ENCODE data around the gene MECR.

Gene MECR

GRCh38 chr1:29213055-29213454, 17.7 kb downstream of the MECR start:
- H3K27me3 ChIP-seq (ENCODE audit: control insufficient read depth, low read length): no peaks in the 10 kb centered on the region
- H3K9me2 ChIP-seq (replicated peaks; ENCODE audit: control insufficient read depth, low read length): no peaks in the 10 kb centered on the region
- peaks cover 2% of the 10 kb centered on the region; the same call in 1 of the 2 replicates for H3K4me1 ChIP-seq (ENCODE audit: control insufficient read depth, low read length)
- H3K4me2 ChIP-seq (ENCODE audit: low read length): no peak overlapping the region
- no peaks in the 10 kb centered on the region for H3K79me2 ChIP-seq (ENCODE audit: control insufficient read depth, low read length)
- peaks cover 47% of the 10 kb centered on the region for H3K36me3 ChIP-seq (ENCODE audit: control insufficient read depth, low read length)
- H4K20me1 ChIP-seq (ENCODE audit: control insufficient read depth, insufficient read depth, low read depth, low read length): no peaks in the 10 kb centered on the region
- H3K27ac ChIP-seq (ENCODE audit: low read depth, low read length): no peak overlapping the region
- no peaks in the 10 kb centered on the region for H3F3A ChIP-seq (ENCODE audit: control insufficient read depth, insufficient read depth)
- no peaks in the 10 kb centered on the region for H3K9me3 ChIP-seq (ENCODE audit: control insufficient read depth, insufficient read depth, low read length)
- no peak overlapping the region for H3K4me3 ChIP-seq (ENCODE audit: low read length)
- TF ChIP-seq CTCF (IDR thresholded peaks at IDR 0.05; ENCODE audit: low read depth, low read length, poor library complexity, severe bottlenecking) (no peak), EZH2phosphoT487 (IDR thresholded peaks at IDR 0.05; ENCODE audit: borderline replicate concordance, low read length) (no peak)

- H3K36me3 ChIP-seq (ENCODE audit: control insufficient read depth, low read length): peaks cover 45% of the 10 kb centered on the region
Measured at GRCh38 chr1:29211086-29212030, 19.4 kb downstream of the MECR start.

GRCh38 chr1:29210278-29211085, 20.3 kb downstream of the MECR start:
- no peaks in the 10 kb centered on the region for H3K9me2 ChIP-seq (replicated peaks; ENCODE audit: control insufficient read depth, low read length)
- H3K4me1 ChIP-seq (ENCODE audit: control insufficient read depth, low read length): peaks cover 2% of the 10 kb centered on the region; the same call in 1 of the 2 replicates
- no peaks in the 10 kb centered on the region for H3K79me2 ChIP-seq (ENCODE audit: control insufficient read depth, low read length)
- no peak overlapping the region for H3K4me3 ChIP-seq (ENCODE audit: low read length)
- H3K27me3 ChIP-seq (ENCODE audit: control insufficient read depth, low read length): no peaks in the 10 kb centered on the region
- H3K9me3 ChIP-seq (ENCODE audit: control insufficient read depth, insufficient read depth, low read length): no peaks in the 10 kb centered on the region
- H3K36me3 ChIP-seq (ENCODE audit: control insufficient read depth, low read length): peaks cover 44% of the 10 kb centered on the region
- TF ChIP-seq EZH2phosphoT487 (IDR thresholded peaks at IDR 0.05; ENCODE audit: borderline replicate concordance, low read length): no peak
- no peak for TF ChIP-seq CTCF (IDR thresholded peaks at IDR 0.05; ENCODE audit: low read depth, low read length, poor library complexity, severe bottlenecking)
- no peak overlapping the region for H3K4me2 ChIP-seq (ENCODE audit: low read length)
- H3F3A ChIP-seq (ENCODE audit: control insufficient read depth, insufficient read depth): no peaks in the 10 kb centered on the region
- H4K20me1 ChIP-seq (ENCODE audit: control insufficient read depth, insufficient read depth, low read depth, low read length): no peaks in the 10 kb centered on the region
- H3K27ac ChIP-seq (ENCODE audit: low read depth, low read length): no peak overlapping the region

More at GRCh38 chr1:29211086-29212030, 19.4 kb downstream of the MECR start:
- Histone ChIP-seq H3K27ac (ENCODE audit: low read depth, low read length) (no peak overlapping the region), H3K79me2 (ENCODE audit: control insufficient read depth, low read length) (no peaks in the 10 kb centered on the region), H4K20me1 (ENCODE audit: control insufficient read depth, insufficient read depth, low read depth, low read length) (no peaks in the 10 kb centered on the region), H3K4me3 (ENCODE audit: low read length) (no peak overlapping the region), H3F3A (ENCODE audit: control insufficient read depth, insufficient read depth) (no peaks in the 10 kb centered on the region), H3K27me3 (ENCODE audit: control insufficient read depth, low read length) (no peaks in the 10 kb centered on the region), H3K9me3 (ENCODE audit: control insufficient read depth, insufficient read depth, low read length) (no peaks in the 10 kb centered on the region), H3K4me2 (ENCODE audit: low read length) (no peak overlapping the region), H3K9me2 (replicated peaks; ENCODE audit: control insufficient read depth, low read length) (no peaks in the 10 kb centered on the region), H3K4me1 (ENCODE audit: control insufficient read depth, low read length) (peaks cover 2% of the 10 kb centered on the region; the same call in 1 of the 2 replicates)
- TF ChIP-seq CTCF (IDR thresholded peaks at IDR 0.05; ENCODE audit: low read depth, low read length, poor library complexity, severe bottlenecking) (no peak), EZH2phosphoT487 (IDR thresholded peaks at IDR 0.05; ENCODE audit: borderline replicate concordance, low read length) (no peak)
